H1 (cell line): ENCODE measurements around the gene CMIP. TPM values are rescaled to one million over a fixed set of nuclear protein-coding genes. Genes with fewer than 3 reads are reported as not detected.

Source experiments
- CTCF ChIA-PET: fragments of 300-600 bp; sonication (Branson Sonifier 250); formaldehyde crosslinking; loops from one replicate; lab custom pipeline; 2021; ENCODE audit not compliant: partially characterized antibody; lab: Charles Lee
- POLR2A ChIA-PET: fragments of 300-600 bp; sonication (Branson Sonifier 250); formaldehyde crosslinking; loops from one replicate; lab custom pipeline; 2021; ENCODE audit warnings: inconsistent platforms; ENCODE audit not compliant: partially characterized antibody; lab: Charles Lee
- DNase-seq, 2 experiments: peaks; one replicate each; pipeline versions ENCODE4 v3.0.0 to v3.0.0-alpha.2; 2010 to 2022; ENCODE audit warnings: low spot score in 2 of 2, low read depth in 1 of 2, mixed read lengths in 1 of 2
- FAIRE-seq: peaks from 2 replicates; lab custom pipeline; 2011; peaks lifted over from hg19 to GRCh38; lab: Jason Lieb, UNC
- H2AFZ ChIP-seq: 2 replicates; pipeline ENCODE4 v1.8.1; 2012; ENCODE audit warnings: low read length, inconsistent platforms
- H2AK5ac ChIP-seq: 2 replicates; pipeline ENCODE4 v1.6.1; 2013; ENCODE audit warnings: low read depth, low read length
- H2BK120ac ChIP-seq: replicated peaks from 2 replicates; pipeline ENCODE3; 2013; ENCODE audit warnings: low read depth, low read length, inconsistent platforms
- H2BK12ac ChIP-seq: 2 replicates; pipeline ENCODE4 v1.6.1; 2013; ENCODE audit warnings: low read depth, low read length
- H2BK15ac ChIP-seq: 2 replicates; pipeline ENCODE4 v1.6.1; 2013; ENCODE audit warnings: low read length
- H2BK20ac ChIP-seq: 2 replicates; pipeline ENCODE4 v1.6.1; 2013; ENCODE audit warnings: low read length
- H2BK5ac ChIP-seq: 2 replicates; pipeline ENCODE4 v1.6.1; 2013; ENCODE audit warnings: low read depth, low read length
- H3K14ac ChIP-seq: 2 replicates; pipeline ENCODE4 v1.6.1; 2013; ENCODE audit warnings: inconsistent platforms; ENCODE audit not compliant: insufficient read length
- H3K18ac ChIP-seq: 2 replicates; pipeline ENCODE4 v1.6.1; 2013; ENCODE audit warnings: low read length; ENCODE audit errors: extremely low read depth
- H3K23ac ChIP-seq: 2 replicates; pipeline ENCODE4 v1.6.1; 2013; ENCODE audit warnings: inconsistent platforms; ENCODE audit not compliant: insufficient read length
- H3K23me2 ChIP-seq: 2 replicates; pipeline ENCODE4 v1.6.1; 2013; ENCODE audit warnings: low read depth, low read length
- H3K27ac ChIP-seq: 2 replicates; pipeline ENCODE4 v1.6.1; 2011; ENCODE audit warnings: low read depth, low read length, inconsistent platforms
- H3K27me3 ChIP-seq, 4 experiments: replicated peaks in 1 of 4; 1 replicate in 1 of 4; 2 replicates in 3 of 4; pipeline versions ENCODE4 v1.6.1 to v1.8.1; 2011 to 2013; ENCODE audit warnings: low read length in 3 of 4, mild to moderate bottlenecking in 3 of 4, inconsistent platforms in 2 of 4, mixed read lengths in 2 of 4, moderate library complexity in 1 of 4; ENCODE audit not compliant: control insufficient read depth in 3 of 4, insufficient read depth in 3 of 4; ENCODE audit errors: extremely low read depth in 1 of 4
- H3K36me3 ChIP-seq, 4 experiments: 2 replicates each; pipeline versions ENCODE4 v1.6.1 to v1.8.1; 2011 to 2013; ENCODE audit warnings: mild to moderate bottlenecking in 4 of 4, low read length in 3 of 4, moderate library complexity in 2 of 4, control low read depth in 1 of 4, inconsistent platforms in 1 of 4; ENCODE audit not compliant: insufficient read depth in 4 of 4, control insufficient read depth in 2 of 4
- H3K4ac ChIP-seq: replicated peaks from 2 replicates; pipeline ENCODE3; 2013; ENCODE audit warnings: low read length, low read depth, mixed read lengths, inconsistent platforms; ENCODE audit not compliant: insufficient read length
- H3K4me1 ChIP-seq, 4 experiments: replicated peaks in 1 of 4; 1 replicate in 1 of 4; 2 replicates in 3 of 4; pipeline versions ENCODE4 v1.6.1 to v1.8.1; 2011 to 2013; ENCODE audit warnings: low read length in 3 of 4, inconsistent platforms in 2 of 4, mixed read lengths in 1 of 4; ENCODE audit not compliant: insufficient read depth in 4 of 4, control insufficient read depth in 3 of 4
- H3K4me2 ChIP-seq, 2 experiments: 2 replicates each; pipeline versions ENCODE4 v1.6.1 to v1.8.1; 2011 to 2013; ENCODE audit warnings: low read depth in 2 of 2, low read length in 2 of 2, control low read depth in 1 of 2, inconsistent platforms in 1 of 2, mild to moderate bottlenecking in 1 of 2; ENCODE audit not compliant: insufficient read depth in 1 of 2
- H3K4me3 ChIP-seq, 4 experiments: fragments of 200-600, 300-600 bp in 1 of 4; sonication (generic), shearing (Covaris generic), sonication (Bioruptor Twin) in 1 of 4; 2 replicates each; pipeline versions ENCODE4 v1.5.1 to v1.8.1; 2011 to 2016; ENCODE audit warnings: low read length in 4 of 4, low read depth in 3 of 4, control low read depth in 2 of 4, inconsistent platforms in 2 of 4, mild to moderate bottlenecking in 2 of 4, mixed read lengths in 1 of 4, moderate library complexity in 1 of 4; ENCODE audit not compliant: insufficient read depth in 2 of 4; ENCODE audit errors: extremely low read depth in 1 of 4
- H3K56ac ChIP-seq: replicated peaks from 2 replicates; pipeline ENCODE3; 2013; ENCODE audit warnings: low read depth, mild to moderate bottlenecking, mixed read lengths, low read length, inconsistent platforms; ENCODE audit not compliant: insufficient read length
- H3K79me1 ChIP-seq: 2 replicates; pipeline ENCODE4 v1.6.1; 2013; ENCODE audit warnings: low read depth, low read length, control low read depth
- H3K79me2 ChIP-seq, 2 experiments: 2 replicates each; pipeline versions ENCODE4 v1.6.1 to v1.8.1; 2012 to 2013; ENCODE audit warnings: low read length in 2 of 2, mild to moderate bottlenecking in 2 of 2, inconsistent platforms in 1 of 2; ENCODE audit not compliant: insufficient read depth in 2 of 2, control insufficient read depth in 1 of 2
- H3K9ac ChIP-seq, 4 experiments: replicated peaks in 1 of 4; 1 replicate in 1 of 4; 2 replicates in 3 of 4; pipeline versions ENCODE4 v1.6.1 to v1.8.1; 2011 to 2013; ENCODE audit warnings: low read depth in 3 of 4, low read length in 3 of 4, control low read depth in 2 of 4, mild to moderate bottlenecking in 2 of 4, moderate library complexity in 2 of 4, inconsistent platforms in 1 of 4; ENCODE audit errors: extremely low read depth in 1 of 4
- H3K9me3 ChIP-seq, 2 experiments: 2 replicates each; pipeline versions ENCODE4 v1.6.1 to v1.8.1; 2012 to 2013; ENCODE audit warnings: mild to moderate bottlenecking in 2 of 2, moderate library complexity in 2 of 2, control low read depth in 1 of 2, inconsistent platforms in 1 of 2, low read depth in 1 of 2, low read length in 1 of 2, mixed read lengths in 1 of 2; ENCODE audit not compliant: insufficient read depth in 2 of 2
- H4K20me1 ChIP-seq, 2 experiments: replicated peaks in 1 of 2; 2 replicates each; pipeline versions ENCODE3 to v1.8.1; 2011 to 2013; ENCODE audit warnings: inconsistent platforms in 2 of 2, low read length in 2 of 2, mild to moderate bottlenecking in 1 of 2; ENCODE audit not compliant: insufficient read depth in 2 of 2, control insufficient read depth in 1 of 2
- H4K5ac ChIP-seq: 2 replicates; pipeline ENCODE4 v1.6.1; 2013; ENCODE audit warnings: low read length, low read depth, mixed read lengths, inconsistent platforms; ENCODE audit not compliant: insufficient read length
- H4K8ac ChIP-seq: 2 replicates; pipeline ENCODE4 v1.8.0; 2013; ENCODE audit warnings: mild to moderate bottlenecking, moderate library complexity, low read length, inconsistent platforms; ENCODE audit not compliant: insufficient read depth; ENCODE audit errors: extremely low read depth
- H4K91ac ChIP-seq: replicated peaks from 2 replicates; pipeline ENCODE3; 2013; ENCODE audit warnings: low read length, mixed read lengths, inconsistent platforms; ENCODE audit not compliant: insufficient read length
- BCL11A ChIP-seq, 2 experiments: IDR thresholded peaks; one replicate each; pipeline ENCODE4 v1.6.1; 2011; ENCODE audit warnings: low read depth in 2 of 2, low read length in 2 of 2, mild to moderate bottlenecking in 2 of 2
- CEBPB ChIP-seq: IDR thresholded peaks from 2 replicates; pipeline ENCODE4 v1.6.1; 2012; ENCODE audit warnings: low read depth, low read length
- CHD2 ChIP-seq: IDR thresholded peaks from 2 replicates; pipeline ENCODE4 v1.6.1; 2012; ENCODE audit warnings: low read length, improper control_type of control experiment
- GABPA ChIP-seq: IDR thresholded peaks from 2 replicates; pipeline ENCODE4 v1.6.1; 2011; ENCODE audit warnings: mild to moderate bottlenecking, low read length, moderate library complexity, borderline replicate concordance; ENCODE audit not compliant: insufficient read depth
- GTF2F1 ChIP-seq: IDR thresholded peaks from 2 replicates; pipeline ENCODE4 v1.6.1; 2012; ENCODE audit warnings: low read depth, low read length, improper control_type of control experiment, borderline replicate concordance
- KDM1A ChIP-seq: fragments of 200-600, 300-600 bp; sonication (generic); IDR thresholded peaks from 2 replicates; pipeline ENCODE4 v1.7.1; 2016; ENCODE audit warnings: mild to moderate bottlenecking, low read length, borderline replicate concordance
- NRF1 ChIP-seq: IDR thresholded peaks from 2 replicates; pipeline ENCODE4 v1.6.1; 2011; ENCODE audit warnings: mild to moderate bottlenecking, low read depth, low read length, improper control_type of control experiment
- POLR2AphosphoS5 ChIP-seq: IDR thresholded peaks from 2 replicates; pipeline ENCODE4 v1.6.1; 2011; ENCODE audit warnings: low read depth, low read length
- RBBP5 ChIP-seq: IDR thresholded peaks from 2 replicates; pipeline ENCODE4 v1.7.1; 2012; ENCODE audit warnings: low read depth, mild to moderate bottlenecking, inconsistent platforms, low read length, moderate library complexity, borderline replicate concordance
- SIRT6 ChIP-seq: IDR thresholded peaks from one replicate; pipeline ENCODE4 v1.7.1; 2012; ENCODE audit warnings: low read length, inconsistent platforms
- SIX5 ChIP-seq: IDR thresholded peaks from 2 replicates; pipeline ENCODE4 v1.6.1; 2011; ENCODE audit warnings: mild to moderate bottlenecking, low read depth, low read length
- SP1 ChIP-seq: IDR thresholded peaks from 2 replicates; pipeline ENCODE4 v1.6.1; 2011; ENCODE audit warnings: low read depth, low read length
- SP2 ChIP-seq: IDR thresholded peaks from 2 replicates; pipeline ENCODE4 v1.6.1; 2012; ENCODE audit warnings: mild to moderate bottlenecking, low read length, inconsistent platforms
- TAF7 ChIP-seq: optimal IDR thresholded peaks from 2 replicates; pipeline ENCODE3; 2011; ENCODE audit warnings: low read depth, mild to moderate bottlenecking, inconsistent platforms, low read length, moderate library complexity, borderline replicate concordance
- WGBS, 2 experiments: shearing (Covaris generic) in 1 of 2; methylation state at CpG; one replicate each; pipeline versions ENCODE4 v1.1.6 to v1.1.7; 2013 to 2015; ENCODE audit warnings: low lambda C conversion rate in 2 of 2, mixed read lengths in 2 of 2, inconsistent platforms in 1 of 2, low coverage in 1 of 2, missing lambda C conversion rate in 1 of 2; ENCODE audit not compliant: insufficient replicate concordance in 2 of 2, insufficient coverage in 1 of 2, insufficient read length in 1 of 2; ENCODE audit errors: extremely low coverage in 1 of 2, missing lambda C conversion rate in 1 of 2; 5-methylcytosine and 5-hydroxymethylcytosine counted together
- polyA plus RNA-seq, 7 experiments: library from polyadenylated mRNA; depleted of rRNA in 3 of 7; stranded (reverse) in 5 of 7; unstranded in 2 of 7; fragments of >200 nt in 5 of 7; fragments of 200-250 nt in 2 of 7; gene quantifications; 1 replicate in 5 of 7; 2 replicates in 1 of 7; 4 replicates in 1 of 7; pipeline versions ENCODE4 v1.2.1 to v1.2.3, GENCODE V29; 2011 to 2013; ENCODE audit warnings: missing spikeins in 2 of 7, mixed read lengths in 2 of 7
- total RNA-seq: library from RNA; stranded (reverse); fragmentation: NEBNext Ultra II Directional; extraction: Animal tissue kit (Norgen Biotek cat#: 25700); gene quantifications from 2 replicates; pipeline ENCODE4 v1.2.1, GENCODE V29; 2021
- TF ChIP-seq, protein P1 (sequence below): IDR thresholded peaks from 2 replicates; pipeline ENCODE4 v1.6.1; 2012; ENCODE audit warnings: inconsistent platforms

The CMIP gene
- total and polyA plus RNA-seq, 2 of the 8 experiments (the other 6 are each of a cell fraction or from before 2014, with no cell fraction given): 7.9 to 53.2 TPM

DNA sequence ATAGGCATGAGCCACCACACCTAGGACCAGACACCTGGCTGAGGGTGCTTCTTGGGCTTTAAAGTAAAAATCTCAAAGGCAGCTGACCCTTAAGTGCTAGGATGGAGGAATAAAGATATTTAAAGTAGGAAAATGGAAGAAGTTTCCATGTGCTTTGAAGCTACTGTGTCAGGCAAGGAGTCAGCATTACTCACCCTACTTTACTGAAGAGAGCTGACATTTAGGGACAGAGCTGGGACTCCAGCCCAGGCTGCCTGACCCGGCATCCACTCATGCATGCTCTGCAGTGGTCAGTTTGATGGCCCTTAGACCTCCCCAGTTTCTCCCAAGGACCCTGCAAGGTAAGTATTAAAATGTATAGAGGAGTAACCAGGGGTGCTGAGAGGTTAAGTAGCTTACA, 209.7 kb downstream of the CMIP start:
- 93% methylated on average over 1 of the region's 1 CpG; no CpG with 5 or more reads in 1 of the 2 experiments for WGBS, 2 experiments
- DNase-seq (no peak), FAIRE-seq (no peak)
- Histone ChIP-seq H3K79me2 (peaks cover 0 to 3% of the 10 kb centered on the region in 2 experiments; a peak in 1 of 4 replicates), H2BK12ac (no peak overlapping the region), H2AFZ (no peak overlapping the region), H4K5ac (no peak overlapping the region), H2BK20ac (no peak overlapping the region), H3K27ac (no peak overlapping the region), H3K4me3 (no peak overlapping the region), H3K36me3 (peaks cover 0 to 4% (median 0%) of the 10 kb centered on the region in 4 experiments; a peak in 3 of 8 replicates), H3K27me3 (no peaks in the 10 kb centered on the region), H3K4ac (no peak overlapping the region), H4K8ac (no peak overlapping the region), H3K23me2 (no peaks in the 10 kb centered on the region), H3K4me1 (peaks cover 7 to 25% (median 17%) of the 10 kb centered on the region in 4 experiments), H2AK5ac (no peak overlapping the region), H3K9me3 (no peaks in the 10 kb centered on the region), H3K4me2 (no peak overlapping the region), H2BK15ac (no peak overlapping the region), H3K9ac (no peak overlapping the region), H2BK5ac (no peak overlapping the region), H2BK120ac (no peak overlapping the region), H4K91ac (no peak overlapping the region), H3K79me1 (peaks cover 2% of the 10 kb centered on the region; the same call in 1 of the 2 replicates), H3K56ac (no peak overlapping the region), H4K20me1 (peaks cover 2 to 5% of the 10 kb centered on the region in 2 experiments), H3K23ac (no peak overlapping the region), H3K14ac (no peak overlapping the region), H3K18ac (no peak overlapping the region)
- CTCF ChIA-PET: interaction anchor here (0.6 to 5.2 kb wide), 8 partner anchors 21 to 224 kb away, joined by 3 to 21 read pairs (median 4); no protein-coding TSS in a partner anchor
- POLR2A ChIA-PET: interaction anchor here (1.1 to 2.0 kb wide), 3 partner anchors 10 to 192 kb away, joined by 3 to 4 read pairs (median 3); no protein-coding TSS in a partner anchor
- no peak for TF ChIP-seq SIRT6
- no peak for TF ChIP-seq CHD2
- TF ChIP-seq SIX5: no peak
- TF ChIP-seq RBBP5: no peak
- TF ChIP-seq CEBPB: no peak
- TF ChIP-seq TAF7: no peak
- no peak for TF ChIP-seq NRF1
- no peak for TF ChIP-seq BCL11A (IDR thresholded peaks at IDR 0.05; ENCODE audit: low read depth in 2 of 2, low read length in 2 of 2)
- TF ChIP-seq POLR2AphosphoS5: no peak
- no peak for TF ChIP-seq SP1
- TF ChIP-seq, protein P1, sequence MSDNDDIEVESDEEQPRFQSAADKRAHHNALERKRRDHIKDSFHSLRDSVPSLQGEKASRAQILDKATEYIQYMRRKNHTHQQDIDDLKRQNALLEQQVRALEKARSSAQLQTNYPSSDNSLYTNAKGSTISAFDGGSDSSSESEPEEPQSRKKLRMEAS: no peak
- no peak for TF ChIP-seq GABPA
- no peak for TF ChIP-seq KDM1A
- TF ChIP-seq SP2: no peak
- TF ChIP-seq GTF2F1: no peak
